Stimulated activated CD4-positive, alpha-beta T cell treated with anti-CD3 and anti-CD28 coated beads, TNF-alpha, amount 100 ng/mL, for 1 hour (primary cell): ENCODE measurements around the gene LSM14A.
A peak's percentile ranks its signal among the peaks of the same experiment; 100 is the strongest.
"Not testable (repeated sequence)": the region's sequence is repeated elsewhere in the genome, so short reads cannot be mapped to it uniquely, and the experiment has no call there.

Source experiments
- DNase-seq, 3 donors: peaks; one replicate each; pipeline ENCODE4 v3.0.0-alpha.2; 2020; ENCODE audit warnings: low read depth in 3 of 3, low spot score in 1 of 3

LSM14A gene

GRCh38 chr19:34228762-34229161 lies 56.5 kb downstream of the LSM14A start:
- DNase-seq = no peak

- no peak for DNase-seq
These were observed 57.4 kb downstream of the LSM14A start for GRCh38 chr19:34229721-34230120.

- no peak for DNase-seq
These were observed 58.5 kb downstream of the LSM14A start for GRCh38 chr19:34230820-34231219.

DNA sequence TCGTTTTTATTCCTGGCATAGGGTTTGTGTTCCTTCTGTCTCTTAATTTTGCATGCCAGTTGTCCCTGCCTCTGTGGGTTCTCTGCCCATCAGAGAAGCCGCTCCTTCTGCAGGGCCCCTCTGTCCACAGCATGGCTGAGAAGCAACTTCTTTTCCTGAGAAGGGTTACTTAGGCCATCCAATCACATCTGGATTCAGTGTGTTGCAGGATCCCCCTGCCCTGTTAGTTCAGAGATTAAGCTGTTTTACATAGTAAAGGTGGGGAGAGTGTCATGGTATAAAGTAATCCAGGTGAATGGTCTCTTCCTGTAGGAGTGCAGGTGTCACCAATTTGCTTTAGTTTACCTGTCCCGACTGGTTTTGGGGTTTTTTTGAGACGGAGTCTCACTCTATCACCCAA lies 59.1 kb downstream of the LSM14A start:
- no peak for DNase-seq

DNA sequence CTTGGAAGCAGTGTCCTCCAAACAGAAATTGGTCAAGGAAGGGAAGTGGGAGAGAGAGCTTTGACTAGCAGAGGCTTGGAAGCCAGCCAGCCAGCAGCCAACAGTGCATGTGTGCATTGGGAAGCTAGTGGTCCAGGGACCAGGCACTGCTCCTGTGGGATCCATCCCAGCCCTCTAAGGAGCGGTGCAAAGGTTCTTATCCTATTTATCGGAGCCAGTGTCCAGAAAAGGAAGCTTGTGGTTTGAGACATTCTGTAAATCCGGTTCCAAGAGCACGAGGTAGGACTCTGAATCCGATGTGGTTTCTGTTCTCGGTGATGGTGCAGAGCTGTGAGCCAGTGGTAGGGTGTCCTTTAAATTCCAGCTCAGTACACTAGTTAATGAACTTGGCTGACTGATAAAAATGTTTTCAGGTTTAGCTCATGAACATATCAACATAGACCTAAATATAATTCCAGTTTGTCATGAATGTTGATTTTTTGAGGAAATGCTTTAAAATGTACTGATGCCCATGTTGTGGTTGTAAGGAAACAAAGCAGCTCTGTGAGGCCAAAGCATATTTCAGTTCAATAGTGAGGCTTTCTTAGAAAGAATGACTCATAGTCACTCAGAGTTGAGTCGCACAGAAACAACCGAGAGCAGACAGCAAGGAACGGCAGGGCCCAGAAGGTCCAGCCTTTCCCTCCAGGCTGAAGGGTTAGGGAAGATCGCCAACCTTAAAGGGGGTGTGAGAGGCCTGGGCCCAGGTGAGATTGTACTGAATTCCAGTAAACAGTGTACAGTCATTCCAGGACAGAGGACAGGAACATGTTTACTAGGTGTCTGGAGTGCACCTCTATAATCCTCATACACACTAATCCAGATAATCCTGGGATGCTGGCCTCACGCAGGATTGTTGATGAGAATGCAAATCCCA lies 60.5 kb downstream of the LSM14A start:
- no peak for DNase-seq

GRCh38 chr19:34235425-34235940 lies 63.2 kb downstream of the LSM14A start:
- no peak for DNase-seq

GRCh38 chr19:34236035-34236987 lies 64.0 kb downstream of the LSM14A start:
- no peak for DNase-seq

DNA sequence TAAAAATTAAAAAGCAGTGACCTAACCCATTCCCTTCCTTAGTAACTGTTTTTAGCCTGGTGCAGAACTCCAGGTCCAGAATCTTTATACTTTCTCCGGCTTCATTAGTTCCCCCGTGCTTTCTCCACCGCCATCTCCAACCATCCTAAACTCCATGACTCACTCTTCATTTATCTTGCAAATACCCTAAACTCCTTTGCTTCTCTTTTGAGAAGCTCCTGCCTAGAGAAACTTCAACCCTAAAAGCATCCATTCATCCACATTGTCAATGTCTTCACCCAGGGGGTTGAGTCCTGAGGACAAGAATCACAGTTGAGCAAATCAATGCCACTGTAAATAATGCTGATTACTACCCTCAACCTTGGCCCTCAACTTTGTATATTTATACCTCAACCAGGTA lies 65.0 kb downstream of the LSM14A start:
- no peak for DNase-seq

GRCh38 chr19:34237939-34238338 lies 65.6 kb downstream of the LSM14A start:
- no peak for DNase-seq

GRCh38 chr19:34241513-34242337 lies 69.4 kb downstream of the LSM14A start:
- no peak for DNase-seq

DNA sequence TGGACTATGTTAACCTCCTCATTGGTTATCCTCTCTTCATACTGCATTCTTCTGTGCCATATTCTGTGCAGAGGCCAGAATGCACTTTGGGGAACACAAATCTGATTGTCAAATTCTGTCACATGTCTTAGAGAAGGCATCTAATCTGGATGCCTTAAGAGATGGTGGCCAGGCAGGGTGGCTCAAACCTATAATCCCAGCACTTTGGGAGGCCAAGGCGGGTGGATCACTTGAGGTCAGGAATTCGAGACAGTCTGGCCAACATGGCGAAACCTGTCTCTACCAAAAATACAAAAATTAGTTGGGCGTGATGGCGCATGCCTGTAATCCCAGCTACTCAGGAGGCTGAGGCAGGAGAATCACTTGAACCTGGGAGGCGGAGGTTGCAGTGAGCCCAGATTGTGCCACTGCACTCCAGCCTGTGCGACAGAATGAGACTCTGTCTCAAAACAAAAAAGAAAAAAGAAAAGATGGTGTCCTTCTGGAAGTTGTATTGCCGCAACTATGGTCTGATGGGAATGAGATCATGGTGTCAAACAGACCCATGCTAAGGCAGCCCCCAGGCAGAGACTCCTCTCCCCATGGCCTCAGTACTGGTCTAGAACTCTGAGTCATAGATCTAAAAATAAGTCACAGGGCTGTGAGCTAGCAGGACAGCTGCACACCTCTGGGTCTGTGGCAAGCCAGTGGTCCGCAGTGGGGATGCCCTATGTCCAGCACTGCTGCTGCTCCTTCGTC lies 71.0 kb downstream of the LSM14A start:
- DNase-seq = not testable (repeated sequence)

DNA sequence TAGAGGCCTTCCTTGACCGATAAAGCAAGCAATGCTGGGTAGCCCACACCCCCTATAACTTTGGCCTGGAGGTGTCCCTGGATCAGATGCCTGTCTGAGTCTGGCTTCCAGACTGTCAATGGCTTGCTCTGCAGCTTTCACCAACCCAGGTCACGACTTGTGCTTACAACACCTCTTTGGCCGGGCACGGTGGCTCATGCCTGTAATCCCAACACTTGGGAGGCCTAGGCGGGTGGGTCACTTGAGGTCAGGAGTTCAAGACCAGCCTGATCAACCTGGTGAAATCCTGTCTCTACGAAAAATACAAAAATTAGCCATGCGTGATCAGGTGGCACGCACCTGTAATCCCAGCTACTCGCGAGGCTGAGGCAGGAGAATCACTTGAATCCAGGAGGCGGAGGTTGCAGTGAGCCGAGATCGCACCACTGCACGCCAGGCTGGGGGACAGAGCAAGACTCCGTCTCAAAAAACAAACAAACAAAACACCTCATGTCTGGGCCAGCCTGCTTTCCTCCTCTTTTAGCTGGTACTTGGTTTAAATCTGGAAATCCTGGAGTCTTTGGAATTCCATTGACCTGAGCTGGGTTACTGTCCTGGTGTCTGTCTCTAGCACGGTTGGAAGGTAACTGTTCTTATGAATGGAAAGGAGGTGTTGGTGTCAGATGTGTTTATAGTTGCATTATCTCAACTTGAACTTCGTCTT lies 71.7 kb downstream of the LSM14A start:
- DNase-seq = no peak

DNA sequence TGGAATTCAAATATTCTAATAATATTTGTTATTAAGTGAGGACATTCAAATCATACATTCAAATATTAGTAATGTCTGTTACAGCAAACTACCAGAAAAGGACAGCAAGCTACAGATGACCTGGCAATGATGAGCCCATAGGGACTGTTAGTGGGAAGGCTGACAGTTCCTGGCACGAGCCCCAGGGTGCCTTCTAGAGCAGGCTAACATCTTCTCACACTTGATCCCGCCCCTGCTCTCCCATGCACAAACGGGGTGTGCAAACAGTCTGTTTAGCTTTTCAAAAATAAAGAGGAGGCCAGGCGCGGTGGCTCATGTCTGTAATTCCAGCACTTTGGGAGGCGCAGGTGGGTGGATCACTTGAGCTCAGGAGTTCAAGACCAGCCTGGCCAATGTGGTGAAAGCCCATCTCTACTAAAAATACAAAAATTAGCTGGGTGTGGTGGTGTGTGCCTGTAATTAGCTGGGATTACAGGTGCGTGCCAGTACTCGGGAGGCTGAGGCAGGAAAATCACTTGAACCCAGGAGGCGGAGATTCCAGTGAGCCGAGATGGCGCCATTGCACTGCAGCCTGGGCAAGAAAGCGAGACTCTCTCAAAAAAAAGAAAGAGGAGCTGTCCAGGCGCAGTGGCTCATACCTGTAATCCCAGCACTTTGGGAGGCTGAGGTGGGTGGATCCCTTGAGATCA lies 72.5 kb downstream of the LSM14A start:
- no peak for DNase-seq

- DNase-seq = no peak
These were observed 74.0 kb downstream of the LSM14A start for GRCh38 chr19:34246340-34246739.

- no peak for DNase-seq
These were observed 76.6 kb downstream of the LSM14A start for GRCh38 chr19:34248941-34249340.

- DNase-seq = not testable (repeated sequence)
These were observed 80.9 kb downstream of the LSM14A start for GRCh38 chr19:34253167-34253566.

- not testable (repeated sequence) for DNase-seq
These were observed 81.4 kb downstream of the LSM14A start for GRCh38 chr19:34253681-34254045.

GRCh38 chr19:34254046-34254697 lies 81.9 kb downstream of the LSM14A start, which contains the start of gene GARRE1:
GARRE1 (plus strand) TSS chr19:34254554; CDS start chr19:34300474, 45,920 bp downstream.
- DNase-seq = peak; percentile 53 to 76 (median 67)
